Neural progenitor cell (in vitro differentiated cells): ENCODE data around the gene EPHB2. TPM values are rescaled to one million over a fixed set of nuclear protein-coding genes. Genes with fewer than 3 reads are reported as not detected.
A peak's percentile ranks its signal among the peaks of the same experiment; 100 is the strongest.

ENCODE experiments used
- DNase-seq: peaks from one replicate; pipeline ENCODE4 v3.0.0-alpha.2; 2016; ENCODE audit warnings: low spot score
- H2AFZ ChIP-seq: fragments of 200-600 bp; sonication (generic); replicated peaks from 2 replicates; pipeline ENCODE4 v1.6.1; 2016; ENCODE audit warnings: antibody characterized with exemption
- H3F3A ChIP-seq: fragments of 200-600 bp; sonication (generic); 2 replicates; pipeline ENCODE4 v1.6.1; 2016; ENCODE audit warnings: antibody characterized with exemption, low read depth
- H3K27ac ChIP-seq: fragments of 200-600 bp; sonication (generic); 2 replicates; pipeline ENCODE4 v1.5.1; 2016; ENCODE audit warnings: mild to moderate bottlenecking
- H3K27me3 ChIP-seq: fragments of 200-600 bp; sonication (generic); 2 replicates; pipeline ENCODE4 v1.6.1; 2016; ENCODE audit warnings: mild to moderate bottlenecking, moderate library complexity
- H3K36me3 ChIP-seq: fragments of 200-600 bp; sonication (generic); 2 replicates; pipeline ENCODE4 v1.5.1; 2016
- H3K4me1 ChIP-seq: fragments of 200-600 bp; sonication (generic); 2 replicates; pipeline ENCODE4 v1.6.1; 2016; ENCODE audit warnings: mixed run types
- H3K4me2 ChIP-seq: fragments of 200-600 bp; sonication (generic); 2 replicates; pipeline ENCODE4 v1.6.1; 2016
- H3K4me3 ChIP-seq: fragments of 200-600 bp; sonication (generic); 2 replicates; pipeline ENCODE4 v1.5.1; 2016
- H3K79me2 ChIP-seq: fragments of 200-600 bp; sonication (generic); 2 replicates; pipeline ENCODE4 v1.6.1; 2016; ENCODE audit warnings: low read depth
- H3K9ac ChIP-seq: fragments of 200-600 bp; sonication (generic); 2 replicates; pipeline ENCODE4 v1.6.1; 2016
- H3K9me3 ChIP-seq: fragments of 200-600 bp; sonication (generic); 2 replicates; pipeline ENCODE4 v1.5.1; 2016; ENCODE audit warnings: low read depth
- H4K20me1 ChIP-seq: fragments of 200-600 bp; sonication (generic); 2 replicates; pipeline ENCODE4 v1.6.1; 2016; ENCODE audit warnings: low read depth
- H3K27ac Mint-ChIP-seq: 3 replicates; pipeline ENCODE4 v1.8.0; 2021; ENCODE audit warnings: mixed read lengths
- H3K27me3 Mint-ChIP-seq: 2 replicates; pipeline ENCODE4 v1.8.0; 2022; ENCODE audit warnings: low read depth, mild to moderate bottlenecking, inconsistent platforms, moderate library complexity, mixed read lengths; ENCODE audit not compliant: insufficient read depth
- H3K36me3 Mint-ChIP-seq: 3 replicates; pipeline ENCODE4 v1.8.0; 2021; ENCODE audit warnings: mixed read lengths
- H3K4me1 Mint-ChIP-seq: 3 replicates; pipeline ENCODE4 v1.8.0; 2021; ENCODE audit warnings: mixed read lengths
- H3K4me3 Mint-ChIP-seq: 3 replicates; pipeline ENCODE4 v1.8.0; 2021; ENCODE audit warnings: mild to moderate bottlenecking, moderate library complexity, mixed read lengths
- H3K9me3 Mint-ChIP-seq: 3 replicates; pipeline ENCODE4 v1.8.0; 2020; ENCODE audit warnings: mixed read lengths
- EZH2 ChIP-seq: fragments of 200-600 bp; sonication (generic); IDR thresholded peaks from 2 replicates; pipeline ENCODE4 v1.6.1; 2017; ENCODE audit warnings: antibody characterized with exemption, mild to moderate bottlenecking, moderate library complexity
- EZH2phosphoT487 ChIP-seq: fragments of 200-600 bp; sonication (generic); IDR thresholded peaks from 2 replicates; pipeline ENCODE4 v1.6.1; 2017; ENCODE audit warnings: antibody characterized with exemption
- total RNA-seq: library from RNA; depleted of rRNA; stranded (reverse); fragments of >200 nt; gene quantifications from 2 replicates; pipeline ENCODE4 v1.2.3, GENCODE V29; 2015; ENCODE audit warnings: low replicate concordance
- TF ChIP-seq, protein P1 (sequence below): fragments of 200-600 bp; sonication (generic); IDR thresholded peaks from 2 replicates; pipeline ENCODE4 v1.5.1; 2017; ENCODE audit warnings: antibody characterized with exemption, mild to moderate bottlenecking

The EPHB2 gene
- total RNA-seq, 1 donor from 2014 or later: 38.3 TPM

DNA sequence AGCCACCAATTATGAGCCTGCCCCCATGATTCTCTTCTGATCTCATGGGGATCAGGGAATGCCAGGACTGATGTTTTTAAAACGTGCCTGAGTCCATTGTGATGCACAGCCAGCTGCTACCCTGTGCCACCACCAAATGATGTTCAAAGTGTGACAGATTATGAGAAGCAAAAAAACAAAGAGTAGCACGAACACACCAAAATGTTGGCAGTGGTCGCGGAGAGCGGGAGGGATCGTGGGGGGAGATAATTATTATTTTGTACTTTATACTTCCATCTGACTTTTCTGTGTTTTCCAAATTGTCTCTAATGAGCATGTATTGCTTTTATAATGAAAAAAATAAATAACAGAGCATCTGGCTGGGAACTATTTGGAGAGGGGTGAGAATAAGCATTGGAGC, 50.5 kb downstream of the EPHB2 start:
- no peak overlapping the region for H3K27ac ChIP-seq
- no peaks in the 10 kb centered on the region for H3K9me3 ChIP-seq
- no peak for DNase-seq
- H3F3A ChIP-seq: peaks cover 7% of the 10 kb centered on the region
- TF ChIP-seq, protein P1, sequence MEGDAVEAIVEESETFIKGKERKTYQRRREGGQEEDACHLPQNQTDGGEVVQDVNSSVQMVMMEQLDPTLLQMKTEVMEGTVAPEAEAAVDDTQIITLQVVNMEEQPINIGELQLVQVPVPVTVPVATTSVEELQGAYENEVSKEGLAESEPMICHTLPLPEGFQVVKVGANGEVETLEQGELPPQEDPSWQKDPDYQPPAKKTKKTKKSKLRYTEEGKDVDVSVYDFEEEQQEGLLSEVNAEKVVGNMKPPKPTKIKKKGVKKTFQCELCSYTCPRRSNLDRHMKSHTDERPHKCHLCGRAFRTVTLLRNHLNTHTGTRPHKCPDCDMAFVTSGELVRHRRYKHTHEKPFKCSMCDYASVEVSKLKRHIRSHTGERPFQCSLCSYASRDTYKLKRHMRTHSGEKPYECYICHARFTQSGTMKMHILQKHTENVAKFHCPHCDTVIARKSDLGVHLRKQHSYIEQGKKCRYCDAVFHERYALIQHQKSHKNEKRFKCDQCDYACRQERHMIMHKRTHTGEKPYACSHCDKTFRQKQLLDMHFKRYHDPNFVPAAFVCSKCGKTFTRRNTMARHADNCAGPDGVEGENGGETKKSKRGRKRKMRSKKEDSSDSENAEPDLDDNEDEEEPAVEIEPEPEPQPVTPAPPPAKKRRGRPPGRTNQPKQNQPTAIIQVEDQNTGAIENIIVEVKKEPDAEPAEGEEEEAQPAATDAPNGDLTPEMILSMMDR: no peak
- TF ChIP-seq EZH2phosphoT487 (no peak), EZH2 (no peak)
- Mint-ChIP-seq H3K9me3 (no peaks in the 10 kb centered on the region), H3K27me3 (peaks cover 2% of the 10 kb centered on the region), H3K27ac (no peak overlapping the region), H3K4me3 (no peak overlapping the region), H3K36me3 (no peaks in the 10 kb centered on the region), H3K4me1 (peaks cover 14% of the 10 kb centered on the region)
- peaks cover 61% of the 10 kb centered on the region for H4K20me1 ChIP-seq
- no peaks in the 10 kb centered on the region for H3K36me3 ChIP-seq
- peaks cover 10% of the 10 kb centered on the region for H3K79me2 ChIP-seq
- H3K4me3 ChIP-seq: no peak overlapping the region
- H3K4me1 ChIP-seq: peaks cover 7% of the 10 kb centered on the region
- no peaks in the 10 kb centered on the region for H3K27me3 ChIP-seq
- no peak overlapping the region for H3K9ac ChIP-seq
- no peak overlapping the region for H2AFZ ChIP-seq
- H3K4me2 ChIP-seq: no peak overlapping the region

DNA sequence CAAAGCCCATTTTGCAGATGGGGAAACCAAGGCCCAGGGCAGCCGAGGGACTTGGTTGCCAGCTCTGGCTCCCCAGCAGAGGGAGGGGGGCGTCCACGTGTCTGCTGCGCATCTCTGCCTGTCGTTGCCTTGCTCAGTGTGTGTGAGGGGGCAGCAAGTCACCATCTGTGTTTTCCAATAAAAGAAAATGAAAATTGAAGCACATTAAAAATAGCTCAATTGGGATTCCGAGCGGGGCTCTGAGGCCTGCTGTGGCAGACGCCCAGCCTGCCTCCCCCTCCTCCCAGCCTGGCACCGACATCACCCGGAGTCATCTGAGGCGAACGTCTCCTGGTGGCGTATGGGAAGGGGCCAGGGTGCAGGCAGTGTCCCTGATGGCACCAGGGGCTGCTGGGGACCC, 51.2 kb downstream of the EPHB2 start:
- Mint-ChIP-seq H3K27ac (no peak overlapping the region), H3K4me1 (peaks cover 13% of the 10 kb centered on the region), H3K27me3 (peaks cover 2% of the 10 kb centered on the region), H3K36me3 (no peaks in the 10 kb centered on the region), H3K4me3 (no peak overlapping the region), H3K9me3 (no peaks in the 10 kb centered on the region)
- Histone ChIP-seq H3K9me3 (no peaks in the 10 kb centered on the region), H3K4me2 (no peak overlapping the region), H4K20me1 (peaks cover 58% of the 10 kb centered on the region), H3F3A (peaks cover 7% of the 10 kb centered on the region), H3K9ac (no peak overlapping the region), H3K27ac (no peak overlapping the region), H3K36me3 (no peaks in the 10 kb centered on the region), H3K27me3 (no peaks in the 10 kb centered on the region), H3K4me1 (peaks cover 7% of the 10 kb centered on the region), H2AFZ (no peak overlapping the region), H3K4me3 (no peak overlapping the region), H3K79me2 (peaks cover 10% of the 10 kb centered on the region)
- no peak for DNase-seq
- TF ChIP-seq, protein P1: no peak
- TF ChIP-seq EZH2 (no peak), EZH2phosphoT487 (no peak)

DNA sequence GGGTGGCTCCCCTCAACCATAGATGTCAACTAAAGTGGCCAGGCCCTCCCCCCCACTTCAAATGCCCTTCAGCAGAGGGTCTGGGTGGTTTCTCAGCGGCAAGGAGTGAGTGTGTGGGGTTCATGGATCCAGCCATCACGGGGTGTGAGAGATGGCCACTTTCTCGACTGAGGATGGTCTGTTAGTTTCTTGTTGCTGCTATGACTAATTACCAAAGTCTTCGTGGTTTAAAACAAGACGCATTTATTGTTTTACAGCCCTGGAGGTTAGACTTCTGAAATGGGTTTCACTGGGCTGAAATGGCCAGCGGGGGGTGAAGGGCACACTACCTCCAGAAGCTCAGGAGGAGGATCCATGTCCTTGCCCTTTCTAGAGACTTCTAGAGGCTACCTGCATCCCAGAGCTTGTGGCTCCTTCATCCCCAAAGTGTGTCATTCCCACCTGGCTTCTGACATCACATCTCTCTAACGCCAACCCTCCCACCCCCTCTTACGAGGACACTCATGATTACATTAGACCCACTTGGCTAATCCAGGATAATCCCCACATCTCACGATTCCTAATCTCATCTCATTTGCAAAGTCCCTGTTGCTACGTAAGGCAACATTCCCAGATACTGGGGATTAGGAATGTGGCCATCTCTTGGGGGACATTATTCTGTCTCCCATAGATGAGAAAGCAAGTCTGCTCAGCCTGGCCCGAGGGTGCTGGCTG, 53.0 kb downstream of the EPHB2 start:
- H2AFZ ChIP-seq: no peak overlapping the region
- H3K27me3 Mint-ChIP-seq: peaks cover 2% of the 10 kb centered on the region
- H3K9me3 ChIP-seq: no peaks in the 10 kb centered on the region
- peaks cover 7% of the 10 kb centered on the region for H3K4me1 ChIP-seq
- no peak overlapping the region for H3K4me3 ChIP-seq
- no peaks in the 10 kb centered on the region for H3K36me3 Mint-ChIP-seq
- no peak overlapping the region for H3K4me3 Mint-ChIP-seq
- peak overlapping the region; percentile 83 for H3K27ac Mint-ChIP-seq
- H3K4me2 ChIP-seq: no peak overlapping the region
- H3K36me3 ChIP-seq: no peaks in the 10 kb centered on the region
- no peak overlapping the region for H3K9ac ChIP-seq
- no peak for TF ChIP-seq EZH2
- no peak for TF ChIP-seq EZH2phosphoT487
- TF ChIP-seq, protein P1: no peak
- no peak overlapping the region for H3K27ac ChIP-seq
- H3F3A ChIP-seq: peaks cover 7% of the 10 kb centered on the region
- DNase-seq: peak; percentile 45
- H4K20me1 ChIP-seq: peaks cover 70% of the 10 kb centered on the region
- H3K27me3 ChIP-seq: no peaks in the 10 kb centered on the region
- H3K4me1 Mint-ChIP-seq: peaks cover 13% of the 10 kb centered on the region
- no peaks in the 10 kb centered on the region for H3K9me3 Mint-ChIP-seq
- H3K79me2 ChIP-seq: peaks cover 10% of the 10 kb centered on the region
